ENCODE data around the gene GPR25.

GPR25 gene

GRCh38 chr1:200872446-200873115, at the start of gene GPR25:
TSS of gene GPR25 (plus strand) at chr1:200872981. CDS start at chr1:200873038, 57 bp downstream.
- H3K36me3 ChIP-seq (ENCODE audit: control insufficient read depth, insufficient read depth, low read length, severe bottlenecking) = no peaks in the 10 kb centered on the region
- no peak for DNase-seq (ENCODE audit: low read depth)
- no peak within 1 kb of the TSS for H3K9ac ChIP-seq (ENCODE audit: low read length)
- H3K4me3 ChIP-seq (ENCODE audit: low read length) = peak within 1 kb of the TSS; percentile 13
- H3K27me3 ChIP-seq (replicated peaks; ENCODE audit: control insufficient read depth, insufficient read depth, low read length) = peaks cover 66% of the 10 kb centered on the region
- peaks cover 6% of the 10 kb centered on the region for H3K4me1 ChIP-seq (ENCODE audit: control insufficient read depth, insufficient read depth, low read length)
- H3K9me3 ChIP-seq (ENCODE audit: control insufficient read depth, low read length) = no peaks in the 10 kb centered on the region

GRCh38 chr1:200831091-200831490, 41.7 kb upstream of the GPR25 start:
- H3K9me3 ChIP-seq (ENCODE audit: control insufficient read depth, low read length) = no peaks in the 10 kb centered on the region

GRCh38 chr1:200834383-200834782, 38.4 kb upstream of the GPR25 start:
- no peaks in the 10 kb centered on the region for H3K27me3 ChIP-seq (replicated peaks; ENCODE audit: control insufficient read depth, insufficient read depth, low read length)
- peaks cover 17% of the 10 kb centered on the region for H3K4me1 ChIP-seq (ENCODE audit: control insufficient read depth, insufficient read depth, low read length)
- no peak overlapping the region for H3K9ac ChIP-seq (ENCODE audit: low read length)
- no peaks in the 10 kb centered on the region for H3K9me3 ChIP-seq (ENCODE audit: control insufficient read depth, low read length)
- peaks cover 10% of the 10 kb centered on the region for H3K36me3 ChIP-seq (ENCODE audit: control insufficient read depth, insufficient read depth, low read length, severe bottlenecking)
- no peak overlapping the region for H3K4me3 ChIP-seq (ENCODE audit: low read length)
- DNase-seq (ENCODE audit: low read depth) = no peak

More at GRCh38 chr1:200831091-200831490, 41.7 kb upstream of the GPR25 start:
- Histone ChIP-seq H3K4me1 (ENCODE audit: control insufficient read depth, insufficient read depth, low read length) (no peaks in the 10 kb centered on the region), H3K4me3 (ENCODE audit: low read length) (no peak overlapping the region), H3K9ac (ENCODE audit: low read length) (no peak overlapping the region), H3K27me3 (replicated peaks; ENCODE audit: control insufficient read depth, insufficient read depth, low read length) (no peaks in the 10 kb centered on the region), H3K36me3 (ENCODE audit: control insufficient read depth, insufficient read depth, low read length, severe bottlenecking) (peaks cover 10% of the 10 kb centered on the region)
- DNase-seq (ENCODE audit: low read depth) = no peak

GRCh38 chr1:200836213-200836612, 36.6 kb upstream of the GPR25 start:
- Histone ChIP-seq H3K27me3 (replicated peaks; ENCODE audit: control insufficient read depth, insufficient read depth, low read length) (no peaks in the 10 kb centered on the region), H3K4me1 (ENCODE audit: control insufficient read depth, insufficient read depth, low read length) (peaks cover 20% of the 10 kb centered on the region), H3K36me3 (ENCODE audit: control insufficient read depth, insufficient read depth, low read length, severe bottlenecking) (peaks cover 10% of the 10 kb centered on the region)

GRCh38 chr1:200837931-200838571, 34.7 kb upstream of the GPR25 start:
- Histone ChIP-seq H3K27me3 (replicated peaks; ENCODE audit: control insufficient read depth, insufficient read depth, low read length) (no peaks in the 10 kb centered on the region), H3K4me3 (ENCODE audit: low read length) (peak overlapping the region; percentile 20), H3K4me1 (ENCODE audit: control insufficient read depth, insufficient read depth, low read length) (peaks cover 20% of the 10 kb centered on the region), H3K9me3 (ENCODE audit: control insufficient read depth, low read length) (no peaks in the 10 kb centered on the region), H3K9ac (ENCODE audit: low read length) (peak overlapping the region; percentile 73), H3K36me3 (ENCODE audit: control insufficient read depth, insufficient read depth, low read length, severe bottlenecking) (peaks cover 5% of the 10 kb centered on the region)
- DNase-seq (ENCODE audit: low read depth) = peak; percentile 48

More at GRCh38 chr1:200836213-200836612, 36.6 kb upstream of the GPR25 start:
- no peak for DNase-seq (ENCODE audit: low read depth)
- no peak overlapping the region for H3K4me3 ChIP-seq (ENCODE audit: low read length)
- H3K9me3 ChIP-seq (ENCODE audit: control insufficient read depth, low read length) = no peaks in the 10 kb centered on the region
- H3K9ac ChIP-seq (ENCODE audit: low read length) = no peak overlapping the region

- H3K36me3 ChIP-seq (ENCODE audit: control insufficient read depth, insufficient read depth, low read length, severe bottlenecking) = peaks cover 8% of the 10 kb centered on the region
- DNase-seq (ENCODE audit: low read depth) = peak; percentile 45
- peak overlapping the region; percentile 34 for H3K4me3 ChIP-seq (ENCODE audit: low read length)
- H3K9me3 ChIP-seq (ENCODE audit: control insufficient read depth, low read length) = no peaks in the 10 kb centered on the region
- H3K27me3 ChIP-seq (replicated peaks; ENCODE audit: control insufficient read depth, insufficient read depth, low read length) = no peaks in the 10 kb centered on the region
- peak overlapping the region; percentile 73 for H3K9ac ChIP-seq (ENCODE audit: low read length)
- H3K4me1 ChIP-seq (ENCODE audit: control insufficient read depth, insufficient read depth, low read length) = peaks cover 20% of the 10 kb centered on the region
These were observed 33.9 kb upstream of the GPR25 start for GRCh38 chr1:200838676-200839445.

- no peak overlapping the region for H3K4me3 ChIP-seq (ENCODE audit: low read length)
- no peaks in the 10 kb centered on the region for H3K9me3 ChIP-seq (ENCODE audit: control insufficient read depth, low read length)
- H3K36me3 ChIP-seq (ENCODE audit: control insufficient read depth, insufficient read depth, low read length, severe bottlenecking) = peaks cover 64% of the 10 kb centered on the region
- no peaks in the 10 kb centered on the region for H3K4me1 ChIP-seq (ENCODE audit: control insufficient read depth, insufficient read depth, low read length)
- DNase-seq (ENCODE audit: low read depth) = no peak
- no peaks in the 10 kb centered on the region for H3K27me3 ChIP-seq (replicated peaks; ENCODE audit: control insufficient read depth, insufficient read depth, low read length)
- H3K9ac ChIP-seq (ENCODE audit: low read length) = no peak overlapping the region
These were observed 27.4 kb upstream of the GPR25 start for GRCh38 chr1:200845360-200845759.

- Histone ChIP-seq H3K4me1 (ENCODE audit: control insufficient read depth, insufficient read depth, low read length) (no peaks in the 10 kb centered on the region), H3K9me3 (ENCODE audit: control insufficient read depth, low read length) (no peaks in the 10 kb centered on the region), H3K36me3 (ENCODE audit: control insufficient read depth, insufficient read depth, low read length, severe bottlenecking) (peaks cover 73% of the 10 kb centered on the region), H3K4me3 (ENCODE audit: low read length) (no peak overlapping the region), H3K9ac (ENCODE audit: low read length) (no peak overlapping the region), H3K27me3 (replicated peaks; ENCODE audit: control insufficient read depth, insufficient read depth, low read length) (no peaks in the 10 kb centered on the region)
- DNase-seq (ENCODE audit: low read depth) = no peak
These were observed 26.4 kb upstream of the GPR25 start for GRCh38 chr1:200846398-200846797.

GRCh38 chr1:200849430-200849829, 23.4 kb upstream of the GPR25 start:
- Histone ChIP-seq H3K27me3 (replicated peaks; ENCODE audit: control insufficient read depth, insufficient read depth, low read length) (no peaks in the 10 kb centered on the region), H3K4me1 (ENCODE audit: control insufficient read depth, insufficient read depth, low read length) (no peaks in the 10 kb centered on the region), H3K9ac (ENCODE audit: low read length) (no peak overlapping the region), H3K4me3 (ENCODE audit: low read length) (no peak overlapping the region), H3K9me3 (ENCODE audit: control insufficient read depth, low read length) (no peaks in the 10 kb centered on the region), H3K36me3 (ENCODE audit: control insufficient read depth, insufficient read depth, low read length, severe bottlenecking) (peaks cover 93% of the 10 kb centered on the region)
- no peak for DNase-seq (ENCODE audit: low read depth)

- Histone ChIP-seq H3K9me3 (ENCODE audit: control insufficient read depth, low read length) (no peaks in the 10 kb centered on the region), H3K27me3 (replicated peaks; ENCODE audit: control insufficient read depth, insufficient read depth, low read length) (no peaks in the 10 kb centered on the region), H3K4me1 (ENCODE audit: control insufficient read depth, insufficient read depth, low read length) (no peaks in the 10 kb centered on the region), H3K36me3 (ENCODE audit: control insufficient read depth, insufficient read depth, low read length, severe bottlenecking) (peaks cover 95% of the 10 kb centered on the region), H3K4me3 (ENCODE audit: low read length) (no peak overlapping the region), H3K9ac (ENCODE audit: low read length) (no peak overlapping the region)
- no peak for DNase-seq (ENCODE audit: low read depth)
These were observed 22.2 kb upstream of the GPR25 start for GRCh38 chr1:200850554-200850953.

- peaks cover 18% of the 10 kb centered on the region for H3K4me1 ChIP-seq (ENCODE audit: control insufficient read depth, insufficient read depth, low read length)
- H3K4me3 ChIP-seq (ENCODE audit: low read length) = no peak overlapping the region
- no peaks in the 10 kb centered on the region for H3K9me3 ChIP-seq (ENCODE audit: control insufficient read depth, low read length)
- H3K36me3 ChIP-seq (ENCODE audit: control insufficient read depth, insufficient read depth, low read length, severe bottlenecking) = peaks cover 61% of the 10 kb centered on the region
- H3K27me3 ChIP-seq (replicated peaks; ENCODE audit: control insufficient read depth, insufficient read depth, low read length) = no peaks in the 10 kb centered on the region
- DNase-seq (ENCODE audit: low read depth) = peak; percentile 90
- H3K9ac ChIP-seq (ENCODE audit: low read length) = peak overlapping the region; percentile 32
These were observed 15.9 kb upstream of the GPR25 start for GRCh38 chr1:200856716-200857357.

All from adipocyte (in vitro differentiated cells).